ENCODE results near the gene TRIM63. TPM values are rescaled to one million over a fixed set of nuclear protein-coding genes. Genes with fewer than 3 reads are reported as not detected.

TRIM63 gene
- total and polyA plus RNA-seq, 2 of the 8 experiments (the other 6 are each of a cell fraction or from before 2014, with no cell fraction given): not detected

DNA sequence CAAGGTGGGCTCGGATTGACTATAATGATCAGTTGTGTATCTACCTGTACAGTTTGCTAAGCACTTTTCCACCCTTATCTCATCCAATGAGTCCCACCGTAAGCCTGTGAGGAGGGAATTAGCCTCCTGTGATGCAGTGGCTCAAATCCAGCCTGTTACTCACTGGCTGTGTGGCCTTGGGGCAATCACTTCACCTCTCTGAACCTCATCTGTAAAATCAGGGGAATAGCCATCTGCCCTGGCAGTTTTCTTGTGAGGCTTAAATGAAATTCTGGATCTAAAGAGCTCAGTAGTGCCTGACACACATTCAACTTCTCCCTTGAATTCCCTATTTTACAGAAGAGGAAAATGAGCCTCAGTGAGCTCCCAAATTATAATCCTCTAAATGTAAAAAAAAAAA, 53.3 kb downstream of the TRIM63 start:
- H3K27ac ChIP-seq (ENCODE audit: low read depth, low read length): no peak overlapping the region
- H3K56ac ChIP-seq (replicated peaks; ENCODE audit: insufficient read length, low read depth, low read length): no peak overlapping the region
- H3K14ac ChIP-seq (ENCODE audit: insufficient read length): no peak overlapping the region
- H3K36me3 ChIP-seq (ENCODE audit: control insufficient read depth in 2 of 4, insufficient read depth in 4 of 4, low read length in 3 of 4): no peaks in the 10 kb centered on the region
- H3K79me2 ChIP-seq (ENCODE audit: control insufficient read depth in 1 of 2, insufficient read depth in 2 of 2, low read length in 2 of 2): no peaks in the 10 kb centered on the region
- no peak for DNase-seq (ENCODE audit: low read depth in 1 of 2, low spot score in 2 of 2)
- H2AFZ ChIP-seq (ENCODE audit: low read length): no peak overlapping the region
- 90% methylated on average over 2 of the region's 2 CpGs; no CpG with 5 or more reads in 1 of the 2 experiments for WGBS, 2 experiments (ENCODE audit: extremely low coverage in 1 of 2, insufficient coverage in 1 of 2, insufficient read length in 1 of 2, insufficient replicate concordance in 2 of 2, low coverage in 1 of 2, low lambda C conversion rate in 2 of 2, missing lambda C conversion rate in 1 of 2)
- TF ChIP-seq CREB1 (IDR thresholded peaks at IDR 0.05) (no peak), RXRA (IDR thresholded peaks at IDR 0.05; ENCODE audit: insufficient read depth, low read depth, low read length) (no peak), NRF1 (IDR thresholded peaks at IDR 0.05; ENCODE audit: low read depth, low read length) (no peak), FOSL1 (IDR thresholded peaks at IDR 0.05; ENCODE audit: insufficient read depth, low read depth, low read length) (no peak), GTF2F1 (IDR thresholded peaks at IDR 0.05; ENCODE audit: borderline replicate concordance, low read depth, low read length) (no peak), KDM4A (IDR thresholded peaks at IDR 0.05; ENCODE audit: low read depth, low read length, severe bottlenecking) (no peak)
- TF ChIP-seq, protein P1, sequence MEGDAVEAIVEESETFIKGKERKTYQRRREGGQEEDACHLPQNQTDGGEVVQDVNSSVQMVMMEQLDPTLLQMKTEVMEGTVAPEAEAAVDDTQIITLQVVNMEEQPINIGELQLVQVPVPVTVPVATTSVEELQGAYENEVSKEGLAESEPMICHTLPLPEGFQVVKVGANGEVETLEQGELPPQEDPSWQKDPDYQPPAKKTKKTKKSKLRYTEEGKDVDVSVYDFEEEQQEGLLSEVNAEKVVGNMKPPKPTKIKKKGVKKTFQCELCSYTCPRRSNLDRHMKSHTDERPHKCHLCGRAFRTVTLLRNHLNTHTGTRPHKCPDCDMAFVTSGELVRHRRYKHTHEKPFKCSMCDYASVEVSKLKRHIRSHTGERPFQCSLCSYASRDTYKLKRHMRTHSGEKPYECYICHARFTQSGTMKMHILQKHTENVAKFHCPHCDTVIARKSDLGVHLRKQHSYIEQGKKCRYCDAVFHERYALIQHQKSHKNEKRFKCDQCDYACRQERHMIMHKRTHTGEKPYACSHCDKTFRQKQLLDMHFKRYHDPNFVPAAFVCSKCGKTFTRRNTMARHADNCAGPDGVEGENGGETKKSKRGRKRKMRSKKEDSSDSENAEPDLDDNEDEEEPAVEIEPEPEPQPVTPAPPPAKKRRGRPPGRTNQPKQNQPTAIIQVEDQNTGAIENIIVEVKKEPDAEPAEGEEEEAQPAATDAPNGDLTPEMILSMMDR (IDR thresholded peaks at IDR 0.05; ENCODE audit: control extremely low read depth in 1 of 3, insufficient read depth in 1 of 3, low read depth in 1 of 3, low read length in 3 of 3): no peak
- FAIRE-seq: no peak
- H3K4me2 ChIP-seq (ENCODE audit: insufficient read depth in 1 of 2, low read depth in 2 of 2, low read length in 2 of 2): no peak overlapping the region
- peaks cover 0 to 8% (median 4%) of the 10 kb centered on the region in 4 experiments; a peak in 6 of 7 replicates for H3K4me1 ChIP-seq (replicated peaks in 1 of 4; ENCODE audit: control insufficient read depth in 3 of 4, insufficient read depth in 4 of 4, low read length in 3 of 4)
- no peak overlapping the region for H3K4ac ChIP-seq (replicated peaks; ENCODE audit: insufficient read length, low read depth, low read length)
- no peak overlapping the region for H4K91ac ChIP-seq (replicated peaks; ENCODE audit: insufficient read length, low read length)
- H4K5ac ChIP-seq (ENCODE audit: insufficient read length, low read depth, low read length): no peak overlapping the region
- H4K8ac ChIP-seq (ENCODE audit: extremely low read depth, insufficient read depth, low read length): no peak overlapping the region
- H3K23ac ChIP-seq (ENCODE audit: insufficient read length): no peak overlapping the region
- no peak overlapping the region for H2AK5ac ChIP-seq (ENCODE audit: low read depth, low read length)
- H3K18ac ChIP-seq (ENCODE audit: extremely low read depth, low read length): no peak overlapping the region
- no peaks in the 10 kb centered on the region for H3K27me3 ChIP-seq (replicated peaks in 1 of 4; ENCODE audit: control insufficient read depth in 3 of 4, extremely low read depth in 1 of 4, insufficient read depth in 3 of 4, low read length in 3 of 4)
- CTCF ChIA-PET (ENCODE audit: partially characterized antibody): interaction anchor here (0.6 to 2.5 kb wide), 4 partner anchors 9 to 199 kb away, joined by 3 to 10 read pairs (median 4); no protein-coding TSS in a partner anchor
- no peak overlapping the region for H2BK20ac ChIP-seq (ENCODE audit: low read length)
- no peak overlapping the region for H2BK120ac ChIP-seq (replicated peaks; ENCODE audit: low read depth, low read length)
- H3K23me2 ChIP-seq (ENCODE audit: low read depth, low read length): no peaks in the 10 kb centered on the region
- no peak overlapping the region for H2BK5ac ChIP-seq (ENCODE audit: low read depth, low read length)
- H3K9ac ChIP-seq (replicated peaks in 1 of 4; ENCODE audit: extremely low read depth in 1 of 4, low read depth in 3 of 4, low read length in 3 of 4): no peak overlapping the region
- H2BK15ac ChIP-seq (ENCODE audit: low read length): no peak overlapping the region
- no peaks in the 10 kb centered on the region for H4K20me1 ChIP-seq (replicated peaks in 1 of 2; ENCODE audit: control insufficient read depth in 1 of 2, insufficient read depth in 2 of 2, low read length in 2 of 2)
- H2BK12ac ChIP-seq (ENCODE audit: low read depth, low read length): no peak overlapping the region
- no peaks in the 10 kb centered on the region for H3K79me1 ChIP-seq (ENCODE audit: low read depth, low read length)
- POLR2A ChIA-PET (ENCODE audit: partially characterized antibody): no interaction called here
- no peaks in the 10 kb centered on the region for H3K9me3 ChIP-seq (ENCODE audit: insufficient read depth in 2 of 2, low read depth in 1 of 2, low read length in 1 of 2)
- no peak overlapping the region for H3K4me3 ChIP-seq (ENCODE audit: extremely low read depth in 1 of 4, insufficient read depth in 2 of 4, low read depth in 3 of 4, low read length in 4 of 4)

Data from H1 (cell line).